Sigmoid colon (tissue), 7 donors: Measurements from ENCODE around the gene VPS37B. TPM values are rescaled to one million over a fixed set of nuclear protein-coding genes. Genes with fewer than 3 reads are reported as not detected.

Experiments
- DNase-seq: peaks from one replicate; pipeline ENCODE4 v3.0.0-alpha.2; 2019
- H3K27ac ChIP-seq, 4 donors: fragments of 200-600 bp; sonication (generic); one replicate each; pipeline ENCODE4 v1.5.1; 2016 to 2019; ENCODE audit warnings: mild to moderate bottlenecking in 1 of 4
- H3K27me3 ChIP-seq, 3 donors: fragments of 200-600 bp; sonication (generic); one replicate each; pipeline ENCODE4 v1.5.1; 2019; ENCODE audit warnings: mild to moderate bottlenecking in 1 of 3
- H3K36me3 ChIP-seq, 4 donors: fragments of 200-600 bp; sonication (generic); one replicate each; pipeline ENCODE4 v1.5.1; 2016 to 2019
- H3K4me1 ChIP-seq, 4 donors: fragments of 200-600 bp; sonication (generic); one replicate each; pipeline ENCODE4 v1.5.1; 2017 to 2019
- H3K4me3 ChIP-seq, 4 donors: fragments of 200-600 bp; sonication (generic); one replicate each; pipeline ENCODE4 v1.5.1; 2017 to 2019; ENCODE audit warnings: mild to moderate bottlenecking in 2 of 4, moderate library complexity in 1 of 4
- H3K9me3 ChIP-seq, 4 donors: fragments of 200-600 bp in 3 of 4; sonication (generic) in 3 of 4; one replicate each; pipeline versions ENCODE4 v1.5.1 to v1.6.1; 2013 to 2019
- CTCF ChIP-seq, 4 experiments: fragments of 450-650 bp in 3 of 4; fragments of 200-600 bp in 1 of 4; IDR thresholded peaks; one replicate each; pipeline ENCODE4 v1.5.1; 2016 to 2019; ENCODE audit warnings: antibody characterized with exemption in 4 of 4, mild to moderate bottlenecking in 3 of 4, moderate library complexity in 2 of 4
- EP300 ChIP-seq, 4 donors: sonication (generic); formaldehyde crosslinking; IDR thresholded peaks; one replicate each; pipeline ENCODE4 v1.6.1; 2017; ENCODE audit warnings: antibody characterized with exemption in 4 of 4
- POLR2A ChIP-seq, 2 donors: fragments of 450-650 bp; IDR thresholded peaks; one replicate each; pipeline ENCODE4 v1.6.1; 2016; ENCODE audit warnings: antibody characterized with exemption in 2 of 2, mild to moderate bottlenecking in 2 of 2, moderate library complexity in 2 of 2
- POLR2AphosphoS5 ChIP-seq, 4 donors: sonication (generic); formaldehyde crosslinking; IDR thresholded peaks; one replicate each; pipeline ENCODE4 v1.6.1; 2017; ENCODE audit warnings: antibody characterized with exemption in 4 of 4
- WGBS, 2 donors: extraction: QIAGEN DNeasy Blood & Tissue Kit; methylation state at CpG; one replicate each; pipeline ENCODE4 v1.1.7; 2013; 5-methylcytosine and 5-hydroxymethylcytosine counted together
- intact Hi-C: fragments of 100-400 bp; cut with DNase I; formaldehyde crosslinking; loops from one replicate; pipeline ENCODE4 v1.15.1; 2023
- polyA plus RNA-seq, 3 donors: library from polyadenylated mRNA; stranded (reverse); fragments of 200-250 nt; gene quantifications; one replicate each; pipeline ENCODE4 v1.2.3, GENCODE V29; 2013
- total RNA-seq, 4 donors: library from RNA; depleted of rRNA; stranded (reverse); fragments of >200 nt; gene quantifications; one replicate each; pipeline ENCODE4 v1.1.0, GENCODE V29; 2016
- donor health status: healthy with polysubstance abuse.
- donor health status: Bipolar disorder and iron deficiency.
- donor health status: healthy.

The VPS37B gene
- total and polyA plus RNA-seq, 7 donors, result 8.6 to 64.7 (median 17.2) TPM

GRCh38 chr12:122838841-122839240 lies 57.1 kb downstream of the VPS37B start:
- Histone ChIP-seq H3K9me3 (no peaks in the 10 kb centered on the region), H3K27me3 (no peaks in the 10 kb centered on the region), H3K4me3 (no peak overlapping the region), H3K4me1 (peaks cover 0 to 18% (median 11%) of the 10 kb centered on the region in 4 donors), H3K36me3 (no peaks in the 10 kb centered on the region), H3K27ac (no peak overlapping the region)
- TF ChIP-seq CTCF (IDR thresholded peaks at IDR 0.05), result no peak
- TF ChIP-seq POLR2AphosphoS5 (IDR thresholded peaks at IDR 0.05), result no peak
- TF ChIP-seq POLR2A (IDR thresholded peaks at IDR 0.05), result no peak
- no peak for TF ChIP-seq EP300 (IDR thresholded peaks at IDR 0.05)
- DNase-seq, result no peak
- 33 to 81% methylated on average over 5 of the region's 5 CpGs for WGBS, 2 donors
- intact Hi-C loops, result no loop called here

GRCh38 chr12:122837306-122838265 lies 58.3 kb downstream of the VPS37B start:
- no peak for TF ChIP-seq POLR2AphosphoS5 (IDR thresholded peaks at IDR 0.05)
- TF ChIP-seq POLR2A (IDR thresholded peaks at IDR 0.05), result no peak
- TF ChIP-seq CTCF (IDR thresholded peaks at IDR 0.05), result no peak
- no peak for TF ChIP-seq EP300 (IDR thresholded peaks at IDR 0.05)
- Histone ChIP-seq H3K36me3 (no peaks in the 10 kb centered on the region), H3K27ac (no peak overlapping the region)

GRCh38 chr12:122836027-122836921 lies 59.6 kb downstream of the VPS37B start:
- Histone ChIP-seq H3K36me3 (no peaks in the 10 kb centered on the region), H3K27me3 (no peaks in the 10 kb centered on the region), H3K27ac (peak overlapping the region; percentile 53 to 66 (median 64)), H3K4me3 (peak overlapping the region; percentile 38 to 74 (median 73)), H3K9me3 (no peaks in the 10 kb centered on the region), H3K4me1 (peaks cover 0 to 18% (median 11%) of the 10 kb centered on the region in 4 donors)
- 0 to 1% methylated on average over 42 of the region's 42 CpGs for WGBS, 2 donors
- peak; percentile 66 for DNase-seq
- TF ChIP-seq CTCF (IDR thresholded peaks at IDR 0.05) (no peak), POLR2AphosphoS5 (IDR thresholded peaks at IDR 0.05) (peak in 1 of 4 donors; percentile 5), POLR2A (IDR thresholded peaks at IDR 0.05) (peak in 1 of 2 donors; percentile 20)
- intact Hi-C loops, result no loop called here

More at GRCh38 chr12:122837306-122838265, 58.3 kb downstream of the VPS37B start:
- Histone ChIP-seq H3K4me3 (no peak overlapping the region), H3K4me1 (peaks cover 0 to 18% (median 11%) of the 10 kb centered on the region in 4 donors), H3K27me3 (no peaks in the 10 kb centered on the region), H3K9me3 (no peaks in the 10 kb centered on the region)
- WGBS, 2 donors, result 39 to 75% methylated on average over 22 of the region's 22 CpGs
- intact Hi-C loops, result no loop called here
- no peak for DNase-seq

- H3K9me3 ChIP-seq, result no peaks in the 10 kb centered on the region
- no peak for DNase-seq
- 1% methylated on average over 43 of the region's 43 CpGs for WGBS, 2 donors
- intact Hi-C loops, result no loop called here
- H3K4me3 ChIP-seq, result peak overlapping the region; percentile 38 to 74 (median 73)
- TF ChIP-seq POLR2AphosphoS5 (IDR thresholded peaks at IDR 0.05), result no peak
- TF ChIP-seq POLR2A (IDR thresholded peaks at IDR 0.05), result no peak
- no peak for TF ChIP-seq CTCF (IDR thresholded peaks at IDR 0.05)
- no peak for TF ChIP-seq EP300 (IDR thresholded peaks at IDR 0.05)
- no peaks in the 10 kb centered on the region for H3K27me3 ChIP-seq
- no peaks in the 10 kb centered on the region for H3K36me3 ChIP-seq
- H3K27ac ChIP-seq, result peak overlapping the region; percentile 53 to 66 (median 64)
- peaks cover 0 to 18% (median 11%) of the 10 kb centered on the region in 4 donors for H3K4me1 ChIP-seq
Observed at GRCh38 chr12:122835750-122836026, 60.2 kb downstream of the VPS37B start.
